Measurements from ENCODE around the gene SLC24A3. TPM values are rescaled to one million over a fixed set of nuclear protein-coding genes. Genes with fewer than 3 reads are reported as not detected.

Gene SLC24A3
- total and polyA plus RNA-seq, 7 experiments from 2014 or later = 0.58 to 1.0 TPM; not detected in 5

GRCh38 chr20:19527509-19527908 is 315.1 kb downstream of the SLC24A3 start:
- Histone ChIP-seq H3K27ac (ENCODE audit: low read depth, low read length) (no peak overlapping the region), H3K36me3 (ENCODE audit: control insufficient read depth in 2 of 3, insufficient read depth in 3 of 3, low read length in 3 of 3) (no peaks in the 10 kb centered on the region), H3K27me3 (ENCODE audit: control insufficient read depth in 2 of 2, insufficient read depth in 2 of 2, low read length in 2 of 2) (no peaks in the 10 kb centered on the region), H3K9me3 (ENCODE audit: control insufficient read depth in 2 of 3, low read length in 3 of 3) (no peaks in the 10 kb centered on the region), H3K4me1 (ENCODE audit: control insufficient read depth in 2 of 2, insufficient read depth in 2 of 2, low read length in 2 of 2) (no peaks in the 10 kb centered on the region), H3K4me3 (ENCODE audit: low read length) (no peak overlapping the region)
- ATAC-seq (no peak), DNase-seq (no peak)
- Mint-ChIP-seq H3K4me1 (peaks cover 0 to 12% (median 1%) of the 10 kb centered on the region in 7 donors), H3K36me3 (no peaks in the 10 kb centered on the region), H3K9me3 (peaks cover 0 to 4% (median 0%) of the 10 kb centered on the region in 11 donors), H3K4me3 (no peak overlapping the region), H3K27me3 (peaks cover 0 to 16% (median 4%) of the 10 kb centered on the region in 5 donors), H3K27ac (no peak overlapping the region)
- CTCF ChIA-PET = no interaction called here
- intact Hi-C loops (cut with micrococcal nuclease) = no loop called here
- POLR2A ChIA-PET = no interaction called here

GRCh38 chr20:19528286-19529030 is 316.0 kb downstream of the SLC24A3 start:
- peaks cover 0 to 7% (median 0%) of the 10 kb centered on the region in 11 donors for H3K9me3 Mint-ChIP-seq
- Histone ChIP-seq H3K4me3 (ENCODE audit: low read length) (no peak overlapping the region), H3K9me3 (ENCODE audit: control insufficient read depth in 2 of 3, low read length in 3 of 3) (no peaks in the 10 kb centered on the region), H3K27me3 (ENCODE audit: control insufficient read depth in 2 of 2, insufficient read depth in 2 of 2, low read length in 2 of 2) (no peaks in the 10 kb centered on the region), H3K27ac (ENCODE audit: low read depth, low read length) (no peak overlapping the region), H3K36me3 (ENCODE audit: control insufficient read depth in 2 of 3, insufficient read depth in 3 of 3, low read length in 3 of 3) (no peaks in the 10 kb centered on the region), H3K4me1 (ENCODE audit: control insufficient read depth in 2 of 2, insufficient read depth in 2 of 2, low read length in 2 of 2) (no peaks in the 10 kb centered on the region)
- no peaks in the 10 kb centered on the region for H3K36me3 Mint-ChIP-seq
- H3K27me3 Mint-ChIP-seq = peaks cover 0 to 16% (median 4%) of the 10 kb centered on the region in 5 donors
- CTCF ChIA-PET = no interaction called here
- ATAC-seq = no peak
- no peak overlapping the region for H3K27ac Mint-ChIP-seq
- no peak for DNase-seq
- H3K4me3 Mint-ChIP-seq = no peak overlapping the region
- intact Hi-C loops (cut with micrococcal nuclease) = no loop called here
- peaks cover 0 to 6% (median 0%) of the 10 kb centered on the region in 7 donors for H3K4me1 Mint-ChIP-seq
- POLR2A ChIA-PET = no interaction called here

- CTCF ChIA-PET = no interaction called here
- peaks cover 0 to 16% (median 0%) of the 10 kb centered on the region in 5 donors for H3K27me3 Mint-ChIP-seq
- DNase-seq = no peak
- POLR2A ChIA-PET = no interaction called here
- H3K4me3 ChIP-seq (ENCODE audit: low read length) = no peak overlapping the region
- no peak overlapping the region for H3K4me3 Mint-ChIP-seq
- no peak overlapping the region for H3K27ac Mint-ChIP-seq
- H3K36me3 Mint-ChIP-seq = no peaks in the 10 kb centered on the region
- H3K36me3 ChIP-seq (ENCODE audit: control insufficient read depth in 2 of 3, insufficient read depth in 3 of 3, low read length in 3 of 3) = no peaks in the 10 kb centered on the region
- H3K27ac ChIP-seq (ENCODE audit: low read depth, low read length) = no peak overlapping the region
- H3K27me3 ChIP-seq (ENCODE audit: control insufficient read depth in 2 of 2, insufficient read depth in 2 of 2, low read length in 2 of 2) = no peaks in the 10 kb centered on the region
- H3K4me1 ChIP-seq (ENCODE audit: control insufficient read depth in 2 of 2, insufficient read depth in 2 of 2, low read length in 2 of 2) = no peaks in the 10 kb centered on the region
- intact Hi-C loops (cut with micrococcal nuclease) = no loop called here
- H3K9me3 Mint-ChIP-seq = peaks cover 0 to 9% (median under 1%) of the 10 kb centered on the region in 11 donors
- no peaks in the 10 kb centered on the region for H3K9me3 ChIP-seq (ENCODE audit: control insufficient read depth in 2 of 3, low read length in 3 of 3)
- ATAC-seq = no peak
- no peaks in the 10 kb centered on the region for H3K4me1 Mint-ChIP-seq
Observed at GRCh38 chr20:19530006-19530405, 317.6 kb downstream of the SLC24A3 start.

GRCh38 chr20:19531446-19531845 is 319.0 kb downstream of the SLC24A3 start:
- ChIA-PET POLR2A (no interaction called here), CTCF (no interaction called here)
- Histone ChIP-seq H3K27me3 (ENCODE audit: control insufficient read depth in 2 of 2, insufficient read depth in 2 of 2, low read length in 2 of 2) (no peaks in the 10 kb centered on the region), H3K9me3 (ENCODE audit: control insufficient read depth in 2 of 3, low read length in 3 of 3) (no peaks in the 10 kb centered on the region), H3K27ac (ENCODE audit: low read depth, low read length) (no peak overlapping the region), H3K4me3 (ENCODE audit: low read length) (no peak overlapping the region), H3K36me3 (ENCODE audit: control insufficient read depth in 2 of 3, insufficient read depth in 3 of 3, low read length in 3 of 3) (no peaks in the 10 kb centered on the region), H3K4me1 (ENCODE audit: control insufficient read depth in 2 of 2, insufficient read depth in 2 of 2, low read length in 2 of 2) (no peaks in the 10 kb centered on the region)
- Mint-ChIP-seq H3K9me3 (peaks cover 0 to 13% (median 5%) of the 10 kb centered on the region in 11 donors), H3K36me3 (no peaks in the 10 kb centered on the region), H3K27ac (no peak overlapping the region), H3K27me3 (peaks cover 0 to 13% (median 0%) of the 10 kb centered on the region in 5 donors), H3K4me3 (no peak overlapping the region), H3K4me1 (no peaks in the 10 kb centered on the region)
- intact Hi-C loops (cut with micrococcal nuclease) = no loop called here
- no peak for ATAC-seq
- DNase-seq = no peak

GRCh38 chr20:19538556-19538955 is 326.1 kb downstream of the SLC24A3 start:
- Histone ChIP-seq H3K27ac (ENCODE audit: low read depth, low read length) (no peak overlapping the region), H3K4me1 (ENCODE audit: control insufficient read depth in 2 of 2, insufficient read depth in 2 of 2, low read length in 2 of 2) (peaks cover 0 to 2% of the 10 kb centered on the region in 2 donors), H3K27me3 (ENCODE audit: control insufficient read depth in 2 of 2, insufficient read depth in 2 of 2, low read length in 2 of 2) (no peaks in the 10 kb centered on the region), H3K4me3 (ENCODE audit: low read length) (no peak overlapping the region), H3K36me3 (ENCODE audit: control insufficient read depth in 2 of 3, insufficient read depth in 3 of 3, low read length in 3 of 3) (no peaks in the 10 kb centered on the region), H3K9me3 (ENCODE audit: control insufficient read depth in 2 of 3, low read length in 3 of 3) (no peaks in the 10 kb centered on the region)
- CTCF ChIA-PET = no interaction called here
- ATAC-seq = no peak
- H3K27me3 Mint-ChIP-seq = peaks cover 0 to 4% (median 0%) of the 10 kb centered on the region in 5 donors
- H3K9me3 Mint-ChIP-seq = peaks cover 0 to 13% (median 4%) of the 10 kb centered on the region in 11 donors
- H3K27ac Mint-ChIP-seq = no peak overlapping the region
- H3K36me3 Mint-ChIP-seq = no peaks in the 10 kb centered on the region
- POLR2A ChIA-PET = no interaction called here
- intact Hi-C loops (cut with micrococcal nuclease) = no loop called here
- peaks cover 1 to 31% (median 7%) of the 10 kb centered on the region in 7 donors for H3K4me1 Mint-ChIP-seq
- no peak overlapping the region for H3K4me3 Mint-ChIP-seq
- no peak for DNase-seq

- intact Hi-C loops (cut with micrococcal nuclease) = no loop called here
- CTCF ChIA-PET = no interaction called here
- no peaks in the 10 kb centered on the region for H3K9me3 ChIP-seq (ENCODE audit: control insufficient read depth in 2 of 3, low read length in 3 of 3)
Observed at GRCh38 chr20:19539191-19539590, 326.7 kb downstream of the SLC24A3 start.

GRCh38 chr20:19540392-19540791 is 327.9 kb downstream of the SLC24A3 start:
- Histone ChIP-seq H3K4me1 (ENCODE audit: control insufficient read depth in 2 of 2, insufficient read depth in 2 of 2, low read length in 2 of 2) (peaks cover 0 to 5% of the 10 kb centered on the region in 2 donors), H3K9me3 (ENCODE audit: control insufficient read depth in 2 of 3, low read length in 3 of 3) (no peaks in the 10 kb centered on the region), H3K27me3 (ENCODE audit: control insufficient read depth in 2 of 2, insufficient read depth in 2 of 2, low read length in 2 of 2) (no peaks in the 10 kb centered on the region), H3K36me3 (ENCODE audit: control insufficient read depth in 2 of 3, insufficient read depth in 3 of 3, low read length in 3 of 3) (no peaks in the 10 kb centered on the region), H3K27ac (ENCODE audit: low read depth, low read length) (no peak overlapping the region), H3K4me3 (ENCODE audit: low read length) (no peak overlapping the region)
- H3K4me1 Mint-ChIP-seq = peaks cover 1 to 31% (median 7%) of the 10 kb centered on the region in 7 donors
- H3K36me3 Mint-ChIP-seq = no peaks in the 10 kb centered on the region
- POLR2A ChIA-PET = no interaction called here
- peaks cover 0 to 4% (median 0%) of the 10 kb centered on the region in 5 donors for H3K27me3 Mint-ChIP-seq
- CTCF ChIA-PET = no interaction called here
- intact Hi-C loops (cut with micrococcal nuclease) = no loop called here
- ATAC-seq (no peak), DNase-seq (peak in 3 of 9 donors; percentile 4 to 29 (median 18))
- H3K9me3 Mint-ChIP-seq = peaks cover 0 to 8% (median 2%) of the 10 kb centered on the region in 11 donors
- no peak overlapping the region for H3K27ac Mint-ChIP-seq
- no peak overlapping the region for H3K4me3 Mint-ChIP-seq

More at GRCh38 chr20:19539191-19539590, 326.7 kb downstream of the SLC24A3 start:
- POLR2A ChIA-PET = no interaction called here
- Histone ChIP-seq H3K27ac (ENCODE audit: low read depth, low read length) (no peak overlapping the region), H3K27me3 (ENCODE audit: control insufficient read depth in 2 of 2, insufficient read depth in 2 of 2, low read length in 2 of 2) (no peaks in the 10 kb centered on the region), H3K4me3 (ENCODE audit: low read length) (no peak overlapping the region), H3K4me1 (ENCODE audit: control insufficient read depth in 2 of 2, insufficient read depth in 2 of 2, low read length in 2 of 2) (peaks cover 0 to 5% of the 10 kb centered on the region in 2 donors), H3K36me3 (ENCODE audit: control insufficient read depth in 2 of 3, insufficient read depth in 3 of 3, low read length in 3 of 3) (no peaks in the 10 kb centered on the region)
- ATAC-seq (no peak), DNase-seq (no peak)
- H3K4me3 Mint-ChIP-seq = no peak overlapping the region
- H3K36me3 Mint-ChIP-seq = no peaks in the 10 kb centered on the region
- H3K27me3 Mint-ChIP-seq = peaks cover 0 to 4% (median 0%) of the 10 kb centered on the region in 5 donors
- H3K9me3 Mint-ChIP-seq = peaks cover 0 to 13% (median 4%) of the 10 kb centered on the region in 11 donors
- peaks cover 1 to 31% (median 7%) of the 10 kb centered on the region in 7 donors for H3K4me1 Mint-ChIP-seq
- no peak overlapping the region for H3K27ac Mint-ChIP-seq

All from naive thymus-derived CD4-positive, alpha-beta T cell (primary cell).